Right lobe of liver (tissue), 6 donors: ENCODE measurements around the gene CA9. TPM values are rescaled to one million over a fixed set of nuclear protein-coding genes. Genes with fewer than 3 reads are reported as not detected.
A peak's percentile ranks its signal among the peaks of the same experiment; 100 is the strongest.

Experiments
- ATAC-seq, 4 donors: fragments of 200-7000 bp; cut with Tn5 transposase; one replicate each; pipeline ENCODE4 v1.9.1; 2020; ENCODE audit warnings: mild to moderate bottlenecking in 4 of 4, moderate library complexity in 4 of 4
- DNase-seq, 3 donors: peaks; one replicate each; pipeline ENCODE4 v3.0.0-alpha.2; 2020
- H3K27ac ChIP-seq, 3 donors: fragments of 200-600 bp; one replicate each; pipeline ENCODE4 v1.8.0; 2022
- H3K27me3 ChIP-seq, 2 donors: fragments of 200-600 bp; one replicate each; pipeline ENCODE4 v1.8.0; 2022
- H3K36me3 ChIP-seq, 4 donors: fragments of 200-600 bp; sonication (generic) in 1 of 4; one replicate each; pipeline versions ENCODE4 v1.5.1 to v1.8.0; 2017 to 2022; ENCODE audit warnings: control low read depth in 1 of 4
- H3K4me1 ChIP-seq, 4 donors: fragments of 200-600 bp; sonication (generic) in 1 of 4; one replicate each; pipeline versions ENCODE4 v1.5.1 to v1.8.0; 2017 to 2022; ENCODE audit warnings: control low read depth in 1 of 4
- H3K4me3 ChIP-seq, 3 donors: fragments of 200-600 bp; one replicate each; pipeline ENCODE4 v1.8.0; 2022
- H3K9me3 ChIP-seq, 4 donors: fragments of 200-600 bp; sonication (generic) in 1 of 4; one replicate each; pipeline versions ENCODE4 v1.5.1 to v1.8.0; 2017 to 2022; ENCODE audit warnings: control low read depth in 1 of 4
- POLR2A ChIP-seq: fragments of 450-650 bp; IDR thresholded peaks from one replicate; pipeline ENCODE4 v1.6.1; 2017; ENCODE audit warnings: antibody characterized with exemption, mild to moderate bottlenecking
- WGBS: methylation state at CpG from one replicate; pipeline ENCODE4 v1.1.6; 2018; ENCODE audit warnings: low coverage, low lambda C conversion rate; ENCODE audit not compliant: insufficient coverage; ENCODE audit errors: missing lambda C conversion rate; 5-methylcytosine and 5-hydroxymethylcytosine counted together
- intact Hi-C, 2 donors: fragments of 100-400 bp; cut with DNase I; formaldehyde crosslinking; loops; one replicate each; pipeline versions ENCODE4 v1.11.2 to v1.14.1; 2022
- total RNA-seq, 6 experiments: library from RNA; depleted of rRNA in 2 of 6; stranded (reverse); fragments of >200 nt in 2 of 6; fragmentation: NEBNext Ultra II Directional in 3 of 6; extraction: Animal tissue kit (Norgen Biotek cat#: 25700) in 3 of 6; gene quantifications; one replicate each; pipeline versions ENCODE4 v1.1.0 to v1.2.4, GENCODE V29; 2016 to 2023
- TF ChIP-seq, protein P1 (sequence below), 4 donors: fragments of 200-600 bp in 3 of 4; fragments of 450-650 bp in 1 of 4; IDR thresholded peaks; one replicate each; pipeline versions ENCODE4 v1.5.1 to v1.8.0; 2016 to 2022; ENCODE audit warnings: antibody characterized with exemption in 4 of 4, mild to moderate bottlenecking in 2 of 4
- donor health status: DM: no; HTN: yes; CAD: no.
- donor health status: DM: no; HTN: no; CAD: no.
- donor health status: DM: no; HTN: no; CAD: no.
- donor health status: DM: no; HTN: yes; CAD: no.
- donor health status: DM: no; HTN: yes; CAD: no.

CA9 gene
- total RNA-seq, 6 experiments from 2014 or later = 0.64 to 1.6 (median 0.93) TPM; not detected in 1

DNA sequence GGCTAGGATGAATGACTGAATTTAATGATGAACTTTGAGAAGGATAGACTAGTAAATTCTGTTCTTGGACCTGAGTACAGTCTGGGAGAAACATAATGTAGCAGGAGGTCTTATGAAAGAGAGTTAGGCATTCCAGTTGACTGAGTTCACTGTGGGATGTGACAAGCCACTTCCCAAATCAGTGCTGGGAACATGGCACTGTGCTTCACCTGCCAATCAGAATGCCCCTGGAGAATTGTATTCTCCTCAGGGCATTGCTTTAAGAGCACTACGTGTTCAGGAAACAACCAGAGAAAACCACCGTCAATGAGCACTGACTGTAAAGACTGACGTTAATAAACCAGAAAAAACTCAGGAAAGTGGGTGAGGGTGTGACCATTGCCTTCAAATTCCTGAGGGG is 14.4 kb upstream of the CA9 start:
- Histone ChIP-seq H3K27me3 (no peaks in the 10 kb centered on the region), H3K4me3 (peak overlapping the region in 1 of 3 donors; percentile 85), H3K4me1 (peaks cover 0 to 21% (median 3%) of the 10 kb centered on the region in 4 donors), H3K36me3 (no peaks in the 10 kb centered on the region), H3K27ac (peak overlapping the region in 2 of 3 donors; percentile 95 to 96), H3K9me3 (no peaks in the 10 kb centered on the region)
- WGBS = 80% methylated on average over 3 of the region's 3 CpGs
- TF ChIP-seq, protein P1, sequence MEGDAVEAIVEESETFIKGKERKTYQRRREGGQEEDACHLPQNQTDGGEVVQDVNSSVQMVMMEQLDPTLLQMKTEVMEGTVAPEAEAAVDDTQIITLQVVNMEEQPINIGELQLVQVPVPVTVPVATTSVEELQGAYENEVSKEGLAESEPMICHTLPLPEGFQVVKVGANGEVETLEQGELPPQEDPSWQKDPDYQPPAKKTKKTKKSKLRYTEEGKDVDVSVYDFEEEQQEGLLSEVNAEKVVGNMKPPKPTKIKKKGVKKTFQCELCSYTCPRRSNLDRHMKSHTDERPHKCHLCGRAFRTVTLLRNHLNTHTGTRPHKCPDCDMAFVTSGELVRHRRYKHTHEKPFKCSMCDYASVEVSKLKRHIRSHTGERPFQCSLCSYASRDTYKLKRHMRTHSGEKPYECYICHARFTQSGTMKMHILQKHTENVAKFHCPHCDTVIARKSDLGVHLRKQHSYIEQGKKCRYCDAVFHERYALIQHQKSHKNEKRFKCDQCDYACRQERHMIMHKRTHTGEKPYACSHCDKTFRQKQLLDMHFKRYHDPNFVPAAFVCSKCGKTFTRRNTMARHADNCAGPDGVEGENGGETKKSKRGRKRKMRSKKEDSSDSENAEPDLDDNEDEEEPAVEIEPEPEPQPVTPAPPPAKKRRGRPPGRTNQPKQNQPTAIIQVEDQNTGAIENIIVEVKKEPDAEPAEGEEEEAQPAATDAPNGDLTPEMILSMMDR (IDR thresholded peaks at IDR 0.05) = no peak
- no peak for TF ChIP-seq POLR2A
- DNase-seq (no peak), ATAC-seq (no peak)
- intact Hi-C loops = no loop called here

DNA sequence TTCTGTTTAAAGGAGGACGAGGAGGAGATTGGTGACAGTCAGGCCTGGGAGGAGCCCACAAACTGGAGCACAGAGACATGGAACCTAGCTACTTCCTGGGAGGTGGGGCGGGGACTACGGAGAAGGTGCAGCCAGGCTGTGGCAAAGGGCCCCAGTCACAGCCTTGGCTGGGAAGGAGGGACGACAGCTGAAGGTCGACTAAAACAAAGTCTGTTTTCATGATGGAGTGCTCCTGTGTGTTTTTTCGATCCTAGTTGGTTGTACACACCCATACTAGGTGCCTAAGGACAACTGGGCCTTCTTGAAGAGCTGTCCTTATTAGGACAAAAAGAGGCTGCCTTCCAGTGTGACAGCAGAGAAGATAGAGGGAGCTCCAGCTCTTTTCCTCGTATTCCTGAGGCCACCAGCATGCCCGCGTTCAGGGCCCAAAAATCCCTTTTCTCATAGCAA is 12.7 kb upstream of the CA9 start:
- Histone ChIP-seq H3K4me3 (no peak overlapping the region), H3K36me3 (no peaks in the 10 kb centered on the region), H3K4me1 (peaks cover 0 to 32% (median 3%) of the 10 kb centered on the region in 4 donors), H3K9me3 (no peaks in the 10 kb centered on the region), H3K27ac (peak overlapping the region; percentile 16 to 36 (median 23)), H3K27me3 (no peaks in the 10 kb centered on the region)
- intact Hi-C loops = loop anchor here (5.0 to 10.0 kb wide), 2 partner anchors 64 to 66 kb away; no protein-coding TSS in a partner anchor
- DNase-seq (no peak), ATAC-seq (no peak)
- no peak for TF ChIP-seq POLR2A
- TF ChIP-seq, protein P1 (IDR thresholded peaks at IDR 0.05) = peak; percentile 9 to 47 (median 37)
- 51% methylated on average over 6 of the region's 9 CpGs for WGBS

DNA sequence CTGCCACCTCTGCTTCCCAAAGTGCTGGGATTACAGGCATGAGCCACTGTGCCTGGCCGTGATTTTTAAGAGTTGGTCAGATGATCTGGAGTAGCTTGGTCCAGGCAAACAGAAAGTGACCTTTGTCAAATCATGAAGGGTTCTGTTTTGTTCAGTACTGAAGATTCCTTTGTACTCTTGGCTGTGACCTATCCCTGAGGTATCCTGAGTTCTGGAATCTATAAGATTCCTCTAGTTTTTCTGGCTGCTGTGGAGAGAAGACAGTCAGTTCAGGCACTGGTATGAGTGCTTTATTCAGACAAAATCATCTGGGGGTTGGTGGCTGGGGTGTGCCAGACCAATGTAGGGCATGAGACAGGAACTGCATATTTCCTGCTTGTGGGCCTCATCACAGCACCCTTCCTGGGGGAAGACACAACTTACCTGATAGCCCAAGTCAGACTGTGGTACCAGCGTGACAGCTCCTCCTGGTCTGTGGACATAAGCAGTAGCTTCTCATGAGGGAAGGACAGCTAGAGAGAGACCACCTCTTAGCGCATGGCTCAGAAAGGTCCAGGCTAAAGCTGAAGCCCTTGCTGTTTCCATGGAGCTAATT is 11.9 kb upstream of the CA9 start:
- intact Hi-C loops = loop anchor here (5.0 to 10.0 kb wide), 2 partner anchors 63 to 65 kb away; no protein-coding TSS in a partner anchor
- TF ChIP-seq, protein P1 (IDR thresholded peaks at IDR 0.05) = no peak
- no peak for TF ChIP-seq POLR2A
- 36% methylated on average over 2 of the region's 3 CpGs for WGBS
- H3K27ac ChIP-seq = peak overlapping the region; percentile 16 to 36 (median 35)
- H3K4me3 ChIP-seq = no peak overlapping the region
- H3K36me3 ChIP-seq = no peaks in the 10 kb centered on the region
- peaks cover 0 to 32% (median 3%) of the 10 kb centered on the region in 4 donors for H3K4me1 ChIP-seq
- no peaks in the 10 kb centered on the region for H3K9me3 ChIP-seq
- no peak for ATAC-seq
- no peak for DNase-seq
- no peaks in the 10 kb centered on the region for H3K27me3 ChIP-seq

DNA sequence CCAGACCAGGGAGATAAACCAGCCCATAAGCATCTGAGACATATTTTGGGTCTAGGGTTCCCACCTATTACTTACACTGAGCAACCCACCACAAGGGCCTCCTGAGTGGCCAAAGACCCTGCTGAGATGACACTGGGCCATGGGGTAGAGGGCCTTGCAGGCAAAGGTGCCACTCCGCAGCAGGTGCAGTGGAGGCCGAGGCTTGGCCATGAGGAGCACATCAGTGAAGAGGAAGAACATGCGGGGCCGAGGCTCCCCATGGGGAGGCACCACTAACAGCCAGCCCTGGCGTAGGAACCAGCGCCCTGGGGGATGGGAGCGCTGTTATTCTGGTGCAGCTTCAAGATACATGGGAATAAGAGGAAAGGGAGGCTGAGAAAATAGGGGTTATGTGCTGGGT is 11.3 kb upstream of the CA9 start:
- Histone ChIP-seq H3K4me1 (peaks cover 0 to 32% (median 3%) of the 10 kb centered on the region in 4 donors), H3K27me3 (no peaks in the 10 kb centered on the region), H3K27ac (peak overlapping the region in 1 of 3 donors; percentile 36), H3K9me3 (no peaks in the 10 kb centered on the region), H3K4me3 (no peak overlapping the region), H3K36me3 (no peaks in the 10 kb centered on the region)
- no CpG with 5 or more reads among the region's 7 CpGs for WGBS
- intact Hi-C loops = loop anchor here (5.0 to 10.0 kb wide), 2 partner anchors 62 to 65 kb away; no protein-coding TSS in a partner anchor
- ATAC-seq = no peak
- TF ChIP-seq, protein P1 (IDR thresholded peaks at IDR 0.05) = no peak
- TF ChIP-seq POLR2A = no peak
- no peak for DNase-seq
